ENCODE results near the gene PRIM2.
"Not testable (repeated sequence)": the region's sequence is repeated elsewhere in the genome, so short reads cannot be mapped to it uniquely, and the experiment has no call there.

Gene PRIM2

DNA sequence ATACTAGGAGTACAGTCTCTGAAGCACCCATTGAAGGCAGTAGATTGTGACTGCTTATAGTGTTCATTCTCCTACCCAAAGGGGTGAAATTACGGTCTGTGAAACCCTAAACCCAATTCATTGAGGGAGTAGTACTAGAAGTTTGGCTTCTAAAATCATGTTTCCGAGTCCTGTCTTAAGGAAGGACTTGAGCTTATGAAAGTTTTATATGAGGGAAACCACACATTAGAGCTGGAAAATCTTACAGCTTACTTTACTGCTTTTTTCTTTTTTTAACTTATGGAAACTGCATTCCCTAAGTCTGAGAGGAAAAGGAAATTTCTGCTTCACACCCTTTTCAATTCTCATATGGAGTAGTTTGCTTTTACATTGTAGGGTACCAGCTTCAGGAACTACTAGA, 38.4 kb upstream of the PRIM2 start:
- no peaks in the 10 kb centered on the region for H3K9me2 ChIP-seq (ENCODE audit: low read depth, low read length)
- H3K9ac ChIP-seq (ENCODE audit: low read length): no peak overlapping the region
- H3K36me3 ChIP-seq (ENCODE audit: insufficient read depth, low read length): no peaks in the 10 kb centered on the region
- H2AFZ ChIP-seq (ENCODE audit: low read length): no peak overlapping the region
- no peak overlapping the region for H3K4me3 ChIP-seq (ENCODE audit: low read depth, low read length, poor library complexity, severe bottlenecking)
- no peak overlapping the region for H3K4me2 ChIP-seq (ENCODE audit: low read length)
- H3K79me2 ChIP-seq (ENCODE audit: insufficient read depth, low read length): no peaks in the 10 kb centered on the region
- TF ChIP-seq EZH2 (IDR thresholded peaks at IDR 0.05; ENCODE audit: borderline replicate concordance, low read length) (no peak), CTCF (IDR thresholded peaks at IDR 0.05; ENCODE audit: low read length) (no peak)
- no peaks in the 10 kb centered on the region for H3F3A ChIP-seq (ENCODE audit: insufficient read depth, low read length)
- H3K27me3 ChIP-seq (ENCODE audit: insufficient read depth, low read length): no peaks in the 10 kb centered on the region
- H3K4me1 ChIP-seq (ENCODE audit: insufficient read depth, low read length, severe bottlenecking): no peaks in the 10 kb centered on the region
- no peaks in the 10 kb centered on the region for H3K9me3 ChIP-seq (ENCODE audit: low read length)
- H3K27ac ChIP-seq (ENCODE audit: low read depth, low read length, poor library complexity, severe bottlenecking): no peak overlapping the region
- H4K20me1 ChIP-seq (ENCODE audit: insufficient read depth, low read length): no peaks in the 10 kb centered on the region

DNA sequence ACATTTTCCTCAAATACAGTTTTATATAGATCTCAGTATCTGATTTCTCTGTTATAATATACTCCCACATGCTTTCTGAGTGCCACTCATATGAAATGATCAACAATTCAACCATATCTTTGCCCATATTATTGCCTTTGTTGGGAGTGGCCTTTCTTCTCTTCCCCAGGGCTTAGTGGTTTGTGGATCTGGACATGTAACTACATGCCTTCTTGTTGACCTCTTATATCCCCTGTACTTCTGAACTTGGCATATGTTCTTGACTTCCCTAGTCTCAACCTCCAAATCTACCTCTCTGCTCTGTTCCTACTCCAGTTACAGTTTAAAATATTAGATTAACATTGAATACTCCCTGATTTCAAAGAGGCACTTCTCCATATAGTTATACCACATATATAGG, 34.3 kb upstream of the PRIM2 start:
- Histone ChIP-seq H3K4me2 (ENCODE audit: low read length) (no peak overlapping the region), H3K36me3 (ENCODE audit: insufficient read depth, low read length) (no peaks in the 10 kb centered on the region), H3F3A (ENCODE audit: insufficient read depth, low read length) (no peaks in the 10 kb centered on the region), H2AFZ (ENCODE audit: low read length) (no peak overlapping the region), H4K20me1 (ENCODE audit: insufficient read depth, low read length) (no peaks in the 10 kb centered on the region), H3K4me3 (ENCODE audit: low read depth, low read length, poor library complexity, severe bottlenecking) (no peak overlapping the region), H3K4me1 (ENCODE audit: insufficient read depth, low read length, severe bottlenecking) (no peaks in the 10 kb centered on the region), H3K27ac (ENCODE audit: low read depth, low read length, poor library complexity, severe bottlenecking) (no peak overlapping the region), H3K9me3 (ENCODE audit: low read length) (no peaks in the 10 kb centered on the region), H3K79me2 (ENCODE audit: insufficient read depth, low read length) (no peaks in the 10 kb centered on the region), H3K27me3 (ENCODE audit: insufficient read depth, low read length) (no peaks in the 10 kb centered on the region), H3K9me2 (ENCODE audit: low read depth, low read length) (no peaks in the 10 kb centered on the region), H3K9ac (ENCODE audit: low read length) (no peak overlapping the region)
- TF ChIP-seq EZH2 (IDR thresholded peaks at IDR 0.05; ENCODE audit: borderline replicate concordance, low read length) (no peak), CTCF (IDR thresholded peaks at IDR 0.05; ENCODE audit: low read length) (no peak)

- Histone ChIP-seq H3K27ac (ENCODE audit: low read depth, low read length, poor library complexity, severe bottlenecking) (no peak overlapping the region), H3K4me3 (ENCODE audit: low read depth, low read length, poor library complexity, severe bottlenecking) (no peak overlapping the region), H2AFZ (ENCODE audit: low read length) (no peak overlapping the region), H3K79me2 (ENCODE audit: insufficient read depth, low read length) (no peaks in the 10 kb centered on the region), H4K20me1 (ENCODE audit: insufficient read depth, low read length) (no peaks in the 10 kb centered on the region), H3K36me3 (ENCODE audit: insufficient read depth, low read length) (no peaks in the 10 kb centered on the region), H3K9ac (ENCODE audit: low read length) (no peak overlapping the region), H3K9me2 (ENCODE audit: low read depth, low read length) (no peaks in the 10 kb centered on the region), H3K4me2 (ENCODE audit: low read length) (no peak overlapping the region), H3F3A (ENCODE audit: insufficient read depth, low read length) (no peaks in the 10 kb centered on the region), H3K9me3 (ENCODE audit: low read length) (no peaks in the 10 kb centered on the region), H3K4me1 (ENCODE audit: insufficient read depth, low read length, severe bottlenecking) (no peaks in the 10 kb centered on the region), H3K27me3 (ENCODE audit: insufficient read depth, low read length) (no peaks in the 10 kb centered on the region)
- TF ChIP-seq CTCF (IDR thresholded peaks at IDR 0.05; ENCODE audit: low read length): no peak
- TF ChIP-seq EZH2 (IDR thresholded peaks at IDR 0.05; ENCODE audit: borderline replicate concordance, low read length): no peak
These were observed 33.4 kb upstream of the PRIM2 start for GRCh38 chr6:57283911-57284455.

GRCh38 chr6:57288136-57288535, 29.3 kb upstream of the PRIM2 start:
- H3K27me3 ChIP-seq (ENCODE audit: insufficient read depth, low read length); H3K4me2 ChIP-seq (ENCODE audit: low read length); H3K27ac ChIP-seq (ENCODE audit: low read depth, low read length, poor library complexity, severe bottlenecking); H3K36me3 ChIP-seq (ENCODE audit: insufficient read depth, low read length); H3K4me3 ChIP-seq (ENCODE audit: low read depth, low read length, poor library complexity, severe bottlenecking); H4K20me1 ChIP-seq (ENCODE audit: insufficient read depth, low read length); H2AFZ ChIP-seq (ENCODE audit: low read length); H3K9me2 ChIP-seq (ENCODE audit: low read depth, low read length); H3K79me2 ChIP-seq (ENCODE audit: insufficient read depth, low read length); H3K4me1 ChIP-seq (ENCODE audit: insufficient read depth, low read length, severe bottlenecking); H3K9me3 ChIP-seq (ENCODE audit: low read length); H3K9ac ChIP-seq (ENCODE audit: low read length); H3F3A ChIP-seq (ENCODE audit: insufficient read depth, low read length): not testable (repeated sequence)

DNA sequence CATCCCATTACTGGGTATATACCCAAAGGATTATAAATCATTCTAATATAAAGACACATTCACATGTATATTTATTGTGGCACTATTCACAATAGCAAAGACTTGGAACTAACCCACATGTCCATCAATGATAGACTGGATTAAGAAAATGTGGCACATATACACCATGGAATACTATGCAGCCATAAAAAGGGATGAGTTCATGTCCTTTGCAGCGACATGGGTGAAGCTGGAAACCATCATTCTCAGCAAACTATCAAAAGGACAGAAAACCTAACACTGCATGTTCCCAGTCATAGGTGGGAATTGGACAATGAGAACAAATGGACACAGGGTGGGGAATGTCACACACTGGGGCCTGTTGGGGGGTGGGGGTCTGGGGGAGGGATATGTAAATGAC, 24.0 kb upstream of the PRIM2 start:
- not testable (repeated sequence) for H3K4me1 ChIP-seq (ENCODE audit: insufficient read depth, low read length, severe bottlenecking); H3K4me3 ChIP-seq (ENCODE audit: low read depth, low read length, poor library complexity, severe bottlenecking); H3F3A ChIP-seq (ENCODE audit: insufficient read depth, low read length); H3K27me3 ChIP-seq (ENCODE audit: insufficient read depth, low read length); H3K36me3 ChIP-seq (ENCODE audit: insufficient read depth, low read length); H3K4me2 ChIP-seq (ENCODE audit: low read length); H3K79me2 ChIP-seq (ENCODE audit: insufficient read depth, low read length); H4K20me1 ChIP-seq (ENCODE audit: insufficient read depth, low read length); H3K9ac ChIP-seq (ENCODE audit: low read length); H3K9me3 ChIP-seq (ENCODE audit: low read length); H2AFZ ChIP-seq (ENCODE audit: low read length); H3K27ac ChIP-seq (ENCODE audit: low read depth, low read length, poor library complexity, severe bottlenecking); H3K9me2 ChIP-seq (ENCODE audit: low read depth, low read length)
